Mesendoderm (in vitro differentiated cells): ENCODE results near the gene SCYGR4.

ENCODE experiments used
- DNase-seq: peaks from one replicate; pipeline ENCODE4 v3.0.0; 2013
- H2AK5ac ChIP-seq: 2 replicates; pipeline ENCODE4 v1.6.1; 2013; ENCODE audit warnings: low read length, inconsistent platforms
- H2BK120ac ChIP-seq: 2 replicates; pipeline ENCODE4 v1.6.1; 2013; ENCODE audit warnings: low read depth, mild to moderate bottlenecking, low read length, moderate library complexity, mixed read lengths
- H2BK15ac ChIP-seq: replicated peaks from 2 replicates; pipeline ENCODE4 v1.6.1; 2013; ENCODE audit warnings: low read depth, mild to moderate bottlenecking, moderate library complexity
- H2BK5ac ChIP-seq: 2 replicates; pipeline ENCODE4 v1.6.1; 2013; ENCODE audit warnings: low read length, inconsistent platforms
- H3K18ac ChIP-seq: 2 replicates; pipeline ENCODE4 v1.6.1; 2013; ENCODE audit warnings: mild to moderate bottlenecking, low read length, mixed read lengths
- H3K23ac ChIP-seq: one replicate; pipeline ENCODE4 v1.6.1; 2013; ENCODE audit warnings: low read length
- H3K27ac ChIP-seq: 2 replicates; pipeline ENCODE4 v1.5.1; 2013; ENCODE audit warnings: low read depth, mild to moderate bottlenecking, inconsistent platforms, low read length, moderate library complexity
- H3K27me3 ChIP-seq: 2 replicates; pipeline ENCODE4 v1.6.1; 2013; ENCODE audit warnings: low read length, control low read depth, mild to moderate bottlenecking, inconsistent platforms; ENCODE audit not compliant: insufficient read depth, poor library complexity
- H3K36me3 ChIP-seq: 2 replicates; pipeline ENCODE4 v1.6.1; 2013; ENCODE audit warnings: low read length, inconsistent platforms; ENCODE audit not compliant: control insufficient read depth, insufficient read depth
- H3K4ac ChIP-seq: one replicate; pipeline ENCODE4 v1.6.1; 2013; ENCODE audit warnings: low read depth, mild to moderate bottlenecking, low read length, moderate library complexity
- H3K4me1 ChIP-seq: 2 replicates; pipeline ENCODE4 v1.6.1; 2013; ENCODE audit warnings: low read depth, low read length, inconsistent platforms; ENCODE audit not compliant: control insufficient read depth
- H3K4me2 ChIP-seq: 2 replicates; pipeline ENCODE4 v1.6.1; 2013; ENCODE audit warnings: low read length
- H3K4me3 ChIP-seq: 2 replicates; pipeline ENCODE4 v1.5.1; 2013; ENCODE audit warnings: mild to moderate bottlenecking, low read length
- H3K56ac ChIP-seq: one replicate; pipeline ENCODE4 v1.6.1; 2013; ENCODE audit warnings: low read length
- H3K79me1 ChIP-seq: 2 replicates; pipeline ENCODE4 v1.6.1; 2013; ENCODE audit warnings: low read length, inconsistent platforms
- H3K79me2 ChIP-seq: 2 replicates; pipeline ENCODE4 v1.6.1; 2013; ENCODE audit warnings: mild to moderate bottlenecking, low read length; ENCODE audit not compliant: control insufficient read depth, insufficient read depth
- H3K9ac ChIP-seq: 2 replicates; pipeline ENCODE4 v1.6.1; 2013; ENCODE audit warnings: low read length, inconsistent platforms
- H4K5ac ChIP-seq: one replicate; pipeline ENCODE4 v1.6.1; 2013; ENCODE audit warnings: low read length
- H4K8ac ChIP-seq: one replicate; pipeline ENCODE4 v1.6.1; 2013; ENCODE audit warnings: low read depth, mild to moderate bottlenecking, control low read depth, low read length, moderate library complexity
- WGBS: extraction: QIAGEN DNeasy Blood & Tissue Kit; methylation state at CpG from one replicate; pipeline ENCODE4 v1.1.7; 2013; ENCODE audit warnings: low lambda C conversion rate, missing lambda C conversion rate; ENCODE audit not compliant: insufficient coverage; ENCODE audit errors: extremely low coverage; 5-methylcytosine and 5-hydroxymethylcytosine counted together

SCYGR4 gene

GRCh38 chr2:227642656-227643055, 25.4 kb downstream of the SCYGR4 start:
- Histone ChIP-seq H3K27ac (no peak overlapping the region), H2AK5ac (no peak overlapping the region), H3K56ac (no peak overlapping the region), H4K8ac (no peak overlapping the region), H3K27me3 (no peaks in the 10 kb centered on the region), H3K4ac (no peak overlapping the region), H2BK120ac (no peak overlapping the region), H2BK5ac (no peak overlapping the region), H3K79me2 (no peaks in the 10 kb centered on the region), H3K18ac (no peak overlapping the region), H3K4me2 (no peak overlapping the region), H3K36me3 (no peaks in the 10 kb centered on the region), H2BK15ac (no peak overlapping the region), H3K79me1 (no peaks in the 10 kb centered on the region), H4K5ac (no peak overlapping the region), H3K4me3 (no peak overlapping the region), H3K9ac (no peak overlapping the region), H3K4me1 (no peaks in the 10 kb centered on the region), H3K23ac (no peak overlapping the region)
- peak; percentile 42 for DNase-seq
- no CpG with 5 or more reads among the region's 2 CpGs for WGBS

- Histone ChIP-seq H3K4me3 (no peak overlapping the region), H4K5ac (no peak overlapping the region), H4K8ac (no peak overlapping the region), H3K27me3 (no peaks in the 10 kb centered on the region), H3K4me2 (no peak overlapping the region), H3K56ac (no peak overlapping the region), H2BK120ac (no peak overlapping the region), H2AK5ac (no peak overlapping the region), H2BK15ac (no peak overlapping the region), H3K79me2 (no peaks in the 10 kb centered on the region), H3K18ac (no peak overlapping the region), H2BK5ac (no peak overlapping the region), H3K23ac (no peak overlapping the region), H3K4me1 (no peaks in the 10 kb centered on the region), H3K4ac (no peak overlapping the region), H3K27ac (no peak overlapping the region), H3K79me1 (no peaks in the 10 kb centered on the region), H3K9ac (no peak overlapping the region), H3K36me3 (no peaks in the 10 kb centered on the region)
- peak; percentile 47 for DNase-seq
- WGBS = no CpG with 5 or more reads among the region's 5 CpGs
These were observed 26.8 kb downstream of the SCYGR4 start for GRCh38 chr2:227643990-227644551.

GRCh38 chr2:227653419-227653818, 36.1 kb downstream of the SCYGR4 start:
- Histone ChIP-seq H4K8ac (no peak overlapping the region), H2AK5ac (no peak overlapping the region), H4K5ac (no peak overlapping the region), H3K23ac (no peak overlapping the region), H2BK120ac (no peak overlapping the region), H3K27ac (no peak overlapping the region), H3K4me1 (no peaks in the 10 kb centered on the region), H3K18ac (no peak overlapping the region), H3K4me2 (no peak overlapping the region), H3K4ac (no peak overlapping the region), H3K79me2 (no peaks in the 10 kb centered on the region), H2BK15ac (no peak overlapping the region), H3K36me3 (no peaks in the 10 kb centered on the region), H2BK5ac (no peak overlapping the region), H3K9ac (no peak overlapping the region), H3K4me3 (no peak overlapping the region), H3K27me3 (no peaks in the 10 kb centered on the region), H3K79me1 (no peaks in the 10 kb centered on the region), H3K56ac (no peak overlapping the region)
- DNase-seq = no peak
- WGBS = no CpG with 5 or more reads among the region's 4 CpGs

- Histone ChIP-seq H4K8ac (no peak overlapping the region), H3K9ac (no peak overlapping the region), H3K18ac (no peak overlapping the region), H3K4ac (no peak overlapping the region), H3K27me3 (no peaks in the 10 kb centered on the region), H2BK5ac (no peak overlapping the region), H3K36me3 (no peaks in the 10 kb centered on the region), H3K4me2 (no peak overlapping the region), H3K4me3 (no peak overlapping the region), H2BK15ac (no peak overlapping the region), H3K27ac (no peak overlapping the region), H3K79me2 (no peaks in the 10 kb centered on the region), H3K79me1 (no peaks in the 10 kb centered on the region), H3K56ac (no peak overlapping the region), H4K5ac (no peak overlapping the region), H3K23ac (no peak overlapping the region), H2AK5ac (no peak overlapping the region), H3K4me1 (no peaks in the 10 kb centered on the region), H2BK120ac (no peak overlapping the region)
- no peak for DNase-seq
- no CpG with 5 or more reads among the region's 1 CpG for WGBS
These were observed 37.1 kb downstream of the SCYGR4 start for GRCh38 chr2:227654426-227654825.

- Histone ChIP-seq H3K4me3 (no peak overlapping the region), H3K18ac (no peak overlapping the region), H3K79me2 (no peaks in the 10 kb centered on the region), H3K4ac (no peak overlapping the region), H3K23ac (no peak overlapping the region), H3K4me1 (no peaks in the 10 kb centered on the region), H3K4me2 (no peak overlapping the region), H2BK15ac (no peak overlapping the region), H3K27me3 (no peaks in the 10 kb centered on the region), H3K56ac (no peak overlapping the region), H3K27ac (no peak overlapping the region), H2BK5ac (no peak overlapping the region), H4K5ac (no peak overlapping the region), H4K8ac (no peak overlapping the region), H3K36me3 (no peaks in the 10 kb centered on the region), H2AK5ac (no peak overlapping the region), H3K9ac (no peak overlapping the region), H2BK120ac (no peak overlapping the region), H3K79me1 (no peaks in the 10 kb centered on the region)
- no CpG with 5 or more reads among the region's 1 CpG for WGBS
- DNase-seq = no peak
These were observed 38.2 kb downstream of the SCYGR4 start for GRCh38 chr2:227655454-227655853.

- no peaks in the 10 kb centered on the region for H3K36me3 ChIP-seq
- no peak overlapping the region for H2AK5ac ChIP-seq
- no peak overlapping the region for H3K56ac ChIP-seq
- H3K4ac ChIP-seq = no peak overlapping the region
- no peak for DNase-seq
- no peak overlapping the region for H2BK5ac ChIP-seq
- no peaks in the 10 kb centered on the region for H3K79me1 ChIP-seq
- no peak overlapping the region for H3K4me3 ChIP-seq
- no peaks in the 10 kb centered on the region for H3K79me2 ChIP-seq
- H2BK120ac ChIP-seq = no peak overlapping the region
- no CpG with 5 or more reads among the region's 8 CpGs for WGBS
- no peak overlapping the region for H3K9ac ChIP-seq
- peaks cover 9% of the 10 kb centered on the region for H3K4me1 ChIP-seq
- no peak overlapping the region for H4K5ac ChIP-seq
- H3K27ac ChIP-seq = no peak overlapping the region
- H3K18ac ChIP-seq = no peak overlapping the region
- H3K27me3 ChIP-seq = no peaks in the 10 kb centered on the region
- H2BK15ac ChIP-seq = no peak overlapping the region
- no peak overlapping the region for H4K8ac ChIP-seq
- H3K4me2 ChIP-seq = no peak overlapping the region
- no peak overlapping the region for H3K23ac ChIP-seq
These were observed 40.0 kb downstream of the SCYGR4 start for GRCh38 chr2:227657199-227657845.
